Measurements from ENCODE around the gene LARGE2.

The LARGE2 gene

GRCh38 chr11:45917286-45917622, 5.2 kb upstream of the LARGE2 start:
- no peak for DNase-seq

- DNase-seq = peak; percentile 89
These were observed 4.7 kb upstream of the LARGE2 start, which contains the start of gene PEX16 for GRCh38 chr11:45917623-45918330. Gene PEX16, minus strand, starts transcription at chr11:45917877. Its CDS starts 66 bp downstream, at chr11:45917811.

- DNase-seq = peak; percentile 3
These were observed 4.0 kb upstream of the LARGE2 start for GRCh38 chr11:45918331-45918941.

GRCh38 chr11:45918962-45919675, 3.3 kb upstream of the LARGE2 start:
- DNase-seq = no peak

- no peak for DNase-seq
These were observed 2.5 kb upstream of the LARGE2 start for GRCh38 chr11:45919806-45920530.

GRCh38 chr11:45920531-45921477, 1.7 kb upstream of the LARGE2 start:
- no peak for DNase-seq

GRCh38 chr11:45921561-45922424, 663 bp upstream of the LARGE2 start:
- no peak for DNase-seq

GRCh38 chr11:45924036-45924915, 1.8 kb downstream of the LARGE2 start:
- no peak for DNase-seq

GRCh38 chr11:45924927-45925326, 2.5 kb downstream of the LARGE2 start:
- no peak for DNase-seq

- no peak for DNase-seq
These were observed 3.1 kb downstream of the LARGE2 start for GRCh38 chr11:45925550-45925949.

- DNase-seq = no peak
These were observed 3.5 kb downstream of the LARGE2 start for GRCh38 chr11:45926001-45926401.

GRCh38 chr11:45926536-45927331, 4.3 kb downstream of the LARGE2 start:
- no peak for DNase-seq

- DNase-seq = no peak
These were observed 4.9 kb downstream of the LARGE2 start for GRCh38 chr11:45927332-45927683.

- no peak for DNase-seq
These were observed 5.4 kb downstream of the LARGE2 start for GRCh38 chr11:45927684-45928413.

- DNase-seq = no peak
These were observed 6.2 kb downstream of the LARGE2 start for GRCh38 chr11:45928535-45929215.

- no peak for DNase-seq
These were observed 7.1 kb downstream of the LARGE2 start for GRCh38 chr11:45929486-45930030.

GRCh38 chr11:45930031-45930794, 7.8 kb downstream of the LARGE2 start:
- DNase-seq = no peak
